ENCODE measurements around the gene LTBP3.
A peak's percentile ranks its signal among the peaks of the same experiment; 100 is the strongest.

Gene LTBP3

DNA sequence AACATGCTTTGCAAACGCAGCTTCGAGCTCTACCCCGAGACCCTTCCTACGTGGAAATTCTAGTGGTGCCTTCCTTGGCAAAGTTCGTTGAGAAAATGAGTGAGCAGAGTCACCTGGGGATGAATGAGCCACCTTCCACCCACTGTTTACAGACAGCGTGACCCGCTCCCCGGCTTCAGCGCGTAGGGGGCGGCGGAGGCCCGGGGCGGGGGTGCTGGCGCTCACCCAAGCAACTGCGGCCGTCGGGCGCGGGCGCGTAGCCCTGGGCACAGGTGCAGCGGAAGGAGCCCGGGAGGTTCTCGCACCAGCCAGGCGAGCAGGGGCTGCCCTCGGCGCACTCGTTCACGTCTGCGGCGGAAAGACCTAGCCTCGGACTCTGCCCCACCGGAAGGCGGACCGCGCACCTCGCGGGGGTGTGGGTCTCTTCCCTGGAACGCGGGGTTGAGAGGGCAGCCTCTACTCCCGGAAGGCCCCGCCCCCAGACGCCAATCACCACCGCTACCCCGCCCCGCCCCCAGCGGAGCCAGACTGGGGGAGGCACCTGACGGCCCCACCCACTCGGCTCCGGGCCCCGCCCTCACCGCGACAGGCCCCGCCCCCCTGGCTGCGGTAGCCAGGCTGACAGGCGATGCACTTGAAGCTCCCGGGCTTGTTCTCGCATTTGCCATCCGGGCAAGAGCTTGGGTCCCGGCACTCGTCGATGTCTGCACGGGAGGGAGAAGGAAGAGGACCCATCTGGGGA is 11.8 kb downstream of the LTBP3 start:
- Histone ChIP-seq H2AFZ (no peak overlapping the region), H3K4me1 (no peaks in the 10 kb centered on the region), H3K27me3 (ENCODE audit: control insufficient read depth, insufficient read depth, low read length) (no peaks in the 10 kb centered on the region), H3K79me2 (peaks cover 1% of the 10 kb centered on the region), H3K4me2 (ENCODE audit: low read length) (no peak overlapping the region), H3K27ac (no peak overlapping the region), H3K9ac (no peak overlapping the region), H3K4me3 (ENCODE audit: low read depth, low read length) (no peak overlapping the region), H3K36me3 (ENCODE audit: control insufficient read depth, insufficient read depth, low read length) (no peaks in the 10 kb centered on the region), H3K9me3 (ENCODE audit: control insufficient read depth, low read length) (no peaks in the 10 kb centered on the region)
- TF ChIP-seq, protein P1, sequence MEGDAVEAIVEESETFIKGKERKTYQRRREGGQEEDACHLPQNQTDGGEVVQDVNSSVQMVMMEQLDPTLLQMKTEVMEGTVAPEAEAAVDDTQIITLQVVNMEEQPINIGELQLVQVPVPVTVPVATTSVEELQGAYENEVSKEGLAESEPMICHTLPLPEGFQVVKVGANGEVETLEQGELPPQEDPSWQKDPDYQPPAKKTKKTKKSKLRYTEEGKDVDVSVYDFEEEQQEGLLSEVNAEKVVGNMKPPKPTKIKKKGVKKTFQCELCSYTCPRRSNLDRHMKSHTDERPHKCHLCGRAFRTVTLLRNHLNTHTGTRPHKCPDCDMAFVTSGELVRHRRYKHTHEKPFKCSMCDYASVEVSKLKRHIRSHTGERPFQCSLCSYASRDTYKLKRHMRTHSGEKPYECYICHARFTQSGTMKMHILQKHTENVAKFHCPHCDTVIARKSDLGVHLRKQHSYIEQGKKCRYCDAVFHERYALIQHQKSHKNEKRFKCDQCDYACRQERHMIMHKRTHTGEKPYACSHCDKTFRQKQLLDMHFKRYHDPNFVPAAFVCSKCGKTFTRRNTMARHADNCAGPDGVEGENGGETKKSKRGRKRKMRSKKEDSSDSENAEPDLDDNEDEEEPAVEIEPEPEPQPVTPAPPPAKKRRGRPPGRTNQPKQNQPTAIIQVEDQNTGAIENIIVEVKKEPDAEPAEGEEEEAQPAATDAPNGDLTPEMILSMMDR (IDR thresholded peaks at IDR 0.05), result no peak

DNA sequence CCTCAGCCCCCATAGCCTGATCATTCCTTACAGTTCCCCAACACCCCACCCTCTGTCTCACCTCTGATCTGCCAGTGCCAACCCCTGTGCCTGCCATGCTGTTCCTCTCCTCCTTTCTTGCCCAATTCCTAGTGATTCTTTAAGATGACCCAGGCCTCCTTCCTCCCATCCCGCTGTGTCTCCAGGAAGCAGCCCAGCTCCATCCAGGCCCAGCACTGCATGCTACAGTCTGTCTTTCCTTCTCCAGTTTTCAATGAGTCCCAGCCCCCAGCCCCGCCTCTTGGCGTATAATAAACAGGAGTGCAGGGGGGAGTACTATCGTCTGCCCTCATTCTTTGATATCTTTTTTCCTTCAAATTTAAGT is 12.3 kb downstream of the LTBP3 start:
- Histone ChIP-seq H3K9ac (no peak overlapping the region), H3K27me3 (ENCODE audit: control insufficient read depth, insufficient read depth, low read length) (no peaks in the 10 kb centered on the region), H3K79me2 (no peaks in the 10 kb centered on the region), H3K4me1 (no peaks in the 10 kb centered on the region), H3K4me2 (ENCODE audit: low read length) (no peak overlapping the region), H3K4me3 (ENCODE audit: low read depth, low read length) (no peak overlapping the region), H3K36me3 (ENCODE audit: control insufficient read depth, insufficient read depth, low read length) (no peaks in the 10 kb centered on the region), H3K9me3 (ENCODE audit: control insufficient read depth, low read length) (no peaks in the 10 kb centered on the region), H2AFZ (no peak overlapping the region), H3K27ac (no peak overlapping the region)
- TF ChIP-seq, protein P1 (IDR thresholded peaks at IDR 0.05), result no peak

DNA sequence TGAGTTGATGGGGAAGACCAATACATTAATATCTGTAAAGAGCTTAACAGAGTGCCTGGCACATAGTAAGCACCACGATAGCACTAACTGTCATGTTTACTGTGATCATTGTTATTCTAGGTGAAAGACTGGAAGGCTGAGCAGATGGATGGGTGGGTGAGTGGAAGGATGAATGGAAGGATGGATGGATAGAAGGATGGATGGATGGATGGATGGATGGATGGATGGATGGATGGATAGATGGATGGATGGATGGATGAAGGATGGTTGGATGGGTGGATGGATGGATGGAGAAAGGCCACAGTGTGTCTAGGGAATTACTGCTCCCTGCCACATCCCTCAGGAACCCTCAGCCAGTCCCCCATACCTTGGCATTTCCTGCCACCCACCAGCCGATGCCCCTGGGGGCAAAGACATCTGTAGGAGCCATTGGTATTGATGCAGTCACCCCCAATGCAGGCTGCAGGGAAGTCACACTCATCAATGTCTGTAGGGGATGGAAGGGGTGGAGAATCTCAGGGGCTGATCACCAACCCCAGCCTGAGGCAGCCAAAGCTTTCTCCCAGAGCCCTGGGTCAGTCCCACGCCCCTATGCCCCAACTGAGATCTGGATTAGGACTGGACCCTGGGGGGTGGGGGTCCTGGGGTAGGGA is 15.3 kb downstream of the LTBP3 start:
- Histone ChIP-seq H3K4me2 (ENCODE audit: low read length) (no peak overlapping the region), H3K36me3 (ENCODE audit: control insufficient read depth, insufficient read depth, low read length) (no peaks in the 10 kb centered on the region), H3K9me3 (ENCODE audit: control insufficient read depth, low read length) (no peaks in the 10 kb centered on the region), H3K79me2 (no peaks in the 10 kb centered on the region), H3K27me3 (ENCODE audit: control insufficient read depth, insufficient read depth, low read length) (no peaks in the 10 kb centered on the region), H3K4me3 (ENCODE audit: low read depth, low read length) (no peak overlapping the region), H2AFZ (no peak overlapping the region), H3K9ac (no peak overlapping the region), H3K27ac (no peak overlapping the region), H3K4me1 (no peaks in the 10 kb centered on the region)
- TF ChIP-seq, protein P1 (IDR thresholded peaks at IDR 0.05), result no peak

DNA sequence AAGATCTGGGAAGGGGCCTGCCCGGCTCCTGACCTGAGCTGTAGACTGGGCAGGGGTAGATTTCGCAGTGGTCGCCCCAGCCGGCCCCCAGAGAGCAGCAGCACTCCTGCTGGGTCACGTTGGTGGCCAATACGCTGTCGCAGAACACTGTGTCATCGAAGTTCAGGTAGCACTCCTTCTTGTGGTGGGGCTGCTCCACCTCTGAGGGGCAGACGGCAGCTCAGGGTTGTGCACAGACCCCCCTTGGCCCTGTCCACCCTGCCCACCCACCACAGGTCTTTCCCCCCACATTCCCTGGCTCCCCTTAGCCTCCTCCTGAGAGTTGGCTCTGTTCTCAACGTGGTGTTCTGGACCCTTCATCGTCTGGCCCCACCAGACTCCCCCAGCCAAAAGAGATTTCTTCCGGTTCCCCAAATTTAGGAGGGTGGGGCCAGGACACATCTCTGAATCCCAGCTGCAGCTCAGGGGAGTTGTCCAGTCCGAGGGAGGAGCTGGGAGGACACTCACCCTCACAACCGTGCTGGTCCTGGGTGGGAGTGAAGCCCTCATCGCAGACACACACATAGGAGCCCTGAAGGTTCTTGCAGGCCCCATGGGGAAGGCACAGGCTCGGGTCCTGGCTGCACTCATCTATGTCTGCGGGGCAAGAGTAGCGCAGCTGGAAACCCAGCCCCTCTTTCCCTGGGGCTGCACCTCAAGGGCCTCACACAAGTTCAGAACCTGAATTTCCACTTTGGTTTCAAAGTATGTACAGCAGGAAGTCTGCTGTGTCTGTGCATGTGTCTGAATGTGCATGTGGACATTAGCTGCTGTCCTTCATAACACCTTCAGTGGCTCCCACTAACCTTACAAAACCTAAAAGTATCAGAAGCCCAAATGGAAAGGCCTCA is 16.8 kb downstream of the LTBP3 start:
- Histone ChIP-seq H3K9ac (no peak overlapping the region), H3K4me1 (no peaks in the 10 kb centered on the region), H3K4me2 (ENCODE audit: low read length) (peak overlapping the region; percentile 73), H3K27ac (peak overlapping the region; percentile 49), H3K4me3 (ENCODE audit: low read depth, low read length) (no peak overlapping the region), H3K36me3 (ENCODE audit: control insufficient read depth, insufficient read depth, low read length) (no peaks in the 10 kb centered on the region), H2AFZ (no peak overlapping the region), H3K9me3 (ENCODE audit: control insufficient read depth, low read length) (no peaks in the 10 kb centered on the region), H3K79me2 (no peaks in the 10 kb centered on the region), H3K27me3 (ENCODE audit: control insufficient read depth, insufficient read depth, low read length) (no peaks in the 10 kb centered on the region)
- TF ChIP-seq, protein P1 (IDR thresholded peaks at IDR 0.05), result no peak

All from parathyroid adenoma (tissue), 2 donors.